Tibial artery (tissue), 4 donors: ENCODE results near the gene GSTA2.

Experiments used
- DNase-seq, 2 donors: peaks; one replicate each; pipeline ENCODE4 v3.0.0-alpha.2; 2019
- H3K27ac ChIP-seq, 2 donors: fragments of 200-600 bp; sonication (generic) in 1 of 2; 1 replicate in 1 of 2; 2 replicates in 1 of 2; pipeline ENCODE4 v1.5.1; 2018 to 2019; ENCODE audit warnings: mild to moderate bottlenecking in 1 of 2
- H3K27me3 ChIP-seq, 2 donors: fragments of 200-600 bp; sonication (generic) in 1 of 2; one replicate each; pipeline versions ENCODE4 v1.5.1 to v1.6.0; 2016 to 2019
- H3K36me3 ChIP-seq, 3 donors: fragments of 200-600 bp; sonication (generic) in 2 of 3; one replicate each; pipeline ENCODE4 v1.5.1; 2016 to 2019; ENCODE audit warnings: mild to moderate bottlenecking in 2 of 3
- H3K4me1 ChIP-seq, 4 donors: fragments of 200-600 bp; sonication (generic) in 2 of 4; 1 replicate in 3 of 4; 2 replicates in 1 of 4; pipeline ENCODE4 v1.5.1; 2016 to 2019
- H3K4me3 ChIP-seq, 2 donors: fragments of 200-600 bp; sonication (generic) in 1 of 2; 1 replicate in 1 of 2; 2 replicates in 1 of 2; pipeline ENCODE4 v1.5.1; 2018 to 2019; ENCODE audit warnings: mild to moderate bottlenecking in 2 of 2
- H3K9me3 ChIP-seq, 3 donors: fragments of 200-600 bp; sonication (generic) in 1 of 3; one replicate each; pipeline ENCODE4 v1.5.1; 2016 to 2019
- intact Hi-C: fragments of 100-400 bp; cut with DNase I; formaldehyde crosslinking; loops from one replicate; pipeline ENCODE4 v1.15.0; 2023; ENCODE audit warnings: low total_unique reads
- TF ChIP-seq, protein P1 (sequence below), 2 experiments: fragments of 200-600 bp in 1 of 2; fragments of 450-650 bp in 1 of 2; IDR thresholded peaks; one replicate each; pipeline ENCODE4 v1.5.1; 2017 to 2019; ENCODE audit warnings: antibody characterized with exemption in 2 of 2, mild to moderate bottlenecking in 1 of 2, moderate library complexity in 1 of 2

Gene GSTA2

DNA sequence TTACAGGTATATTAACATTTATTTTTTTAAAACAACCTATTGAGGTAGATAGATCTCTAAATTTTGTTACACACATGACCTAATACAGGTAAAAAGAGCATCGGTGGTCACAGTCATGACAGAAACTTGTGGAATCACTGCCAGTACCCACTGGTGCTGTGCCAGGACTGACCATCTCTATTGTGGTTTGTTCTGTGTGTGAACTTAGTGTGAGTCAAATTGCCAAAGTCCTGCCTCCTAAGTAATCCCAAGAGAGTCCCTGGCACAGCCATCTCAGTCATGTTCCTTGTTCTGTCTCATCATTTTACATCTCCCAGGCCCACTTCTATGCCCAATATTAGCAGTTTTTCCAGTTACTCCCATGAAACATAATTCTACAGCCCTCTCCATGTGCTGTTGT, 21.4 kb downstream of the GSTA2 start:
- DNase-seq = no peak
- Histone ChIP-seq H3K4me3 (no peak overlapping the region), H3K27me3 (no peaks in the 10 kb centered on the region), H3K27ac (no peak overlapping the region), H3K4me1 (peaks cover 0 to 5% (median 3%) of the 10 kb centered on the region in 4 donors), H3K36me3 (no peaks in the 10 kb centered on the region), H3K9me3 (peaks cover 0 to 5% (median 0%) of the 10 kb centered on the region in 3 donors)
- TF ChIP-seq, protein P1, sequence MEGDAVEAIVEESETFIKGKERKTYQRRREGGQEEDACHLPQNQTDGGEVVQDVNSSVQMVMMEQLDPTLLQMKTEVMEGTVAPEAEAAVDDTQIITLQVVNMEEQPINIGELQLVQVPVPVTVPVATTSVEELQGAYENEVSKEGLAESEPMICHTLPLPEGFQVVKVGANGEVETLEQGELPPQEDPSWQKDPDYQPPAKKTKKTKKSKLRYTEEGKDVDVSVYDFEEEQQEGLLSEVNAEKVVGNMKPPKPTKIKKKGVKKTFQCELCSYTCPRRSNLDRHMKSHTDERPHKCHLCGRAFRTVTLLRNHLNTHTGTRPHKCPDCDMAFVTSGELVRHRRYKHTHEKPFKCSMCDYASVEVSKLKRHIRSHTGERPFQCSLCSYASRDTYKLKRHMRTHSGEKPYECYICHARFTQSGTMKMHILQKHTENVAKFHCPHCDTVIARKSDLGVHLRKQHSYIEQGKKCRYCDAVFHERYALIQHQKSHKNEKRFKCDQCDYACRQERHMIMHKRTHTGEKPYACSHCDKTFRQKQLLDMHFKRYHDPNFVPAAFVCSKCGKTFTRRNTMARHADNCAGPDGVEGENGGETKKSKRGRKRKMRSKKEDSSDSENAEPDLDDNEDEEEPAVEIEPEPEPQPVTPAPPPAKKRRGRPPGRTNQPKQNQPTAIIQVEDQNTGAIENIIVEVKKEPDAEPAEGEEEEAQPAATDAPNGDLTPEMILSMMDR (IDR thresholded peaks at IDR 0.05) = no peak
- intact Hi-C loops = no loop called here

DNA sequence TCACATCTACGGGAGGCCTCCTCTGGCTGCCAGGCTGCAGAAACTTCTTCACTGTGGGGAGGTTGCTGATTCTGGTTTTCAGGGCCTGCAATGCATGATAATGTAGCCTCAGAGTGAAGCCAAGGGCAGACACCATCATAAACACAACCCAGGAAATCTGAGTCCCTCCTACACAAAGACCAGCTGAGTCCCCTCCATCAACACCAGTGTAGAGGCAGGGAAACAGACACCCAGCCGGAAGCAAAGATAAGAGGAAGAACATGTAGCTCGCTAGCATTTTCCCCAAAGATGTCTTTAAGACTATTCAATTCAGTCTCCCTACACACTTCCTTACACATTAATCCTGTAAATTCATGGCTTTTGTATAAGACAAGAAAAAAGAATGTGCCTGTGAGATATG, 23.6 kb downstream of the GSTA2 start:
- Histone ChIP-seq H3K4me3 (no peak overlapping the region), H3K36me3 (no peaks in the 10 kb centered on the region), H3K9me3 (peaks cover 0 to 5% (median 0%) of the 10 kb centered on the region in 3 donors), H3K4me1 (no peaks in the 10 kb centered on the region), H3K27ac (no peak overlapping the region), H3K27me3 (no peaks in the 10 kb centered on the region)
- TF ChIP-seq, protein P1 (IDR thresholded peaks at IDR 0.05) = no peak
- no peak for DNase-seq
- intact Hi-C loops = no loop called here

- intact Hi-C loops = no loop called here
- H3K4me1 ChIP-seq = no peaks in the 10 kb centered on the region
- H3K27me3 ChIP-seq = no peaks in the 10 kb centered on the region
- TF ChIP-seq, protein P1 (IDR thresholded peaks at IDR 0.05) = no peak
- no peak overlapping the region for H3K27ac ChIP-seq
- H3K9me3 ChIP-seq = peaks cover 0 to 5% (median 0%) of the 10 kb centered on the region in 3 donors
- no peaks in the 10 kb centered on the region for H3K36me3 ChIP-seq
- no peak overlapping the region for H3K4me3 ChIP-seq
- no peak for DNase-seq
These were observed 24.1 kb downstream of the GSTA2 start for GRCh38 chr6:52739134-52739533.

DNA sequence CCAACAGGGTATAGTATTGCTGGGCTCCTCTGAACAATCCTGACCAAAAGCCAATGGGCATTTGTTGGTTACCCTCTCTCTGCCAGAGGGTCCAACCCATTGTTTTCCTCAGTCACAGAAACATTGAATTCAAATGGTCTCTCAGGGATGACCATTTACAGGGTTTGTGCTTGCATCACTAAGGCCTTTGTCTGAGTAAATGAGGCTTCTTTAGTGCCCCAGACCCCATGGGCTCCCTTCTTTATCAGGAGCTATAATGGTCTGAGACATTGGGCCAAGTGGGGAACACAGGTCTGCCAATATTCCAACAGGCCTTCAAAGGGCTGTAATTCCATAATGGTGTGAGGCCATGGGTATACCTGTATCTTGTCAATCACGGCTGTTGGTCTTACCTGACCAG, 27.1 kb downstream of the GSTA2 start:
- DNase-seq = no peak
- H3K27ac ChIP-seq = no peak overlapping the region
- H3K36me3 ChIP-seq = no peaks in the 10 kb centered on the region
- H3K27me3 ChIP-seq = no peaks in the 10 kb centered on the region
- intact Hi-C loops = no loop called here
- TF ChIP-seq, protein P1 (IDR thresholded peaks at IDR 0.05) = no peak
- no peak overlapping the region for H3K4me3 ChIP-seq
- peaks cover 0 to 5% (median 0%) of the 10 kb centered on the region in 3 donors for H3K9me3 ChIP-seq
- no peaks in the 10 kb centered on the region for H3K4me1 ChIP-seq

DNA sequence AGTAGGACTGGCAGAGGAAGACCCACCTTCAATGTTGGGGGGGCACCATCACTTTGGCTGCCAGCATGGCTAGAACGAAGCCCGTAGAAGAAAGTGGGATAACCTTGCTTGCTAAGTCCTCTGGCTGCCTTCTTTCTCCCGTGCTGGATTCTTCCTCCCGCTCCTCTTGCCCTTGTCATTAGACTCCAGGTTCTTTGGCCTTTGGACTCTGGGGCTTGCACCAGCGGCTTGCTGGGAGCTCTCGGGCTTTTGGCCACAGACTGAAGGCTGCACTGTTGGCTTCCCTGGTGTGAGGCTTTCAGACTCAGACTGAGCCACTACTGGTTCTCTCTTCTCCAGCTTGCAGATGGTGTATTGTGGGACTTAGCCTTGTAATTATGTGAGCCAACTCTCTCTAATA, 28.2 kb downstream of the GSTA2 start:
- TF ChIP-seq, protein P1 (IDR thresholded peaks at IDR 0.05) = no peak
- no peaks in the 10 kb centered on the region for H3K27me3 ChIP-seq
- intact Hi-C loops = no loop called here
- H3K27ac ChIP-seq = no peak overlapping the region
- no peaks in the 10 kb centered on the region for H3K36me3 ChIP-seq
- no peaks in the 10 kb centered on the region for H3K9me3 ChIP-seq
- no peak for DNase-seq
- H3K4me3 ChIP-seq = no peak overlapping the region
- no peaks in the 10 kb centered on the region for H3K4me1 ChIP-seq

- H3K4me1 ChIP-seq = peaks cover 0 to 3% (median 1%) of the 10 kb centered on the region in 4 donors
- no peak overlapping the region for H3K4me3 ChIP-seq
- no peak overlapping the region for H3K27ac ChIP-seq
- H3K36me3 ChIP-seq = no peaks in the 10 kb centered on the region
- no peaks in the 10 kb centered on the region for H3K9me3 ChIP-seq
- no peak for DNase-seq
- intact Hi-C loops = no loop called here
- no peaks in the 10 kb centered on the region for H3K27me3 ChIP-seq
- TF ChIP-seq, protein P1 (IDR thresholded peaks at IDR 0.05) = no peak
These were observed 29.2 kb downstream of the GSTA2 start for GRCh38 chr6:52734072-52734471.
